ENCODE data around the gene FAM114A1.
"Not testable (repeated sequence)": the region's sequence is repeated elsewhere in the genome, so short reads cannot be mapped to it uniquely, and the experiment has no call there.

FAM114A1 gene

GRCh38 chr4:38904682-38905081 lies 37.1 kb downstream of the FAM114A1 start:
- no peak overlapping the region for H3K27ac ChIP-seq
- TF ChIP-seq ZFX (IDR thresholded peaks at IDR 0.05), result no peak
- no peak for TF ChIP-seq CTCF (conservative IDR thresholded peaks at IDR 0.05)

- H3K27ac ChIP-seq, result no peak overlapping the region
- TF ChIP-seq CTCF (conservative IDR thresholded peaks at IDR 0.05) (no peak), ZFX (IDR thresholded peaks at IDR 0.05) (no peak)
Observed at GRCh38 chr4:38905652-38906385, 38.2 kb downstream of the FAM114A1 start.

GRCh38 chr4:38907696-38908270 lies 40.2 kb downstream of the FAM114A1 start:
- TF ChIP-seq CTCF (conservative IDR thresholded peaks at IDR 0.05) (no peak), ZFX (IDR thresholded peaks at IDR 0.05) (no peak)
- no peak overlapping the region for H3K27ac ChIP-seq

- H3K27ac ChIP-seq, result no peak overlapping the region
- TF ChIP-seq CTCF (conservative IDR thresholded peaks at IDR 0.05) (no peak), ZFX (IDR thresholded peaks at IDR 0.05) (no peak)
Observed at GRCh38 chr4:38909015-38909414, 41.4 kb downstream of the FAM114A1 start.

GRCh38 chr4:38911257-38911656 lies 43.7 kb downstream of the FAM114A1 start:
- TF ChIP-seq ZFX (IDR thresholded peaks at IDR 0.05) (no peak), CTCF (conservative IDR thresholded peaks at IDR 0.05) (no peak)
- H3K27ac ChIP-seq, result no peak overlapping the region

GRCh38 chr4:38914854-38915253 lies 47.2 kb downstream of the FAM114A1 start:
- TF ChIP-seq ZFX (IDR thresholded peaks at IDR 0.05), result no peak
- TF ChIP-seq CTCF (conservative IDR thresholded peaks at IDR 0.05), result no peak
- H3K27ac ChIP-seq, result no peak overlapping the region

- H3K27ac ChIP-seq, result not testable (repeated sequence)
Observed at GRCh38 chr4:38916267-38916666, 48.7 kb downstream of the FAM114A1 start.
